B cell (primary cell): ENCODE measurements around the gene RNF141. TPM values are rescaled to one million over a fixed set of nuclear protein-coding genes. Genes with fewer than 3 reads are reported as not detected.

Experiments
- ATAC-seq: fragments of 200-7000 bp; cut with Tn5 transposase; one replicate; pipeline ENCODE4 v1.10.0; 2021; ENCODE audit warnings: low read depth, mild to moderate bottlenecking, moderate number of reproducible peaks, moderate library complexity
- CTCF ChIA-PET: fragments of 350-600 bp; sonication (Branson Sonifier 250); formaldehyde crosslinking; loops from one replicate; lab custom pipeline; 2021; ENCODE audit warnings: antibody characterized with exemption, inconsistent platforms; lab: Charles Lee
- POLR2A ChIA-PET: fragments of 350-600 bp; sonication (Branson Sonifier 250); formaldehyde crosslinking; loops from one replicate; lab custom pipeline; 2021; ENCODE audit warnings: antibody characterized with exemption; lab: Charles Lee
- DNase-seq: peaks from one replicate; pipeline ENCODE4 v3.0.0; 2013
- H2AFZ ChIP-seq: 2 replicates; pipeline ENCODE4 v1.6.1; 2012; ENCODE audit warnings: mild to moderate bottlenecking, low read depth, low read length; ENCODE audit not compliant: insufficient read depth, poor library complexity, severe bottlenecking
- H3K27ac ChIP-seq, 2 donors: 1 replicate in 1 of 2; 2 replicates in 1 of 2; pipeline ENCODE4 v1.5.1; 2012 to 2013; ENCODE audit warnings: low read length in 2 of 2, mild to moderate bottlenecking in 2 of 2, moderate library complexity in 1 of 2
- H3K27me3 ChIP-seq, 4 experiments: fragments of 200-600 bp in 1 of 4; sonication (generic) in 1 of 4; replicated peaks in 1 of 4; 1 replicate in 2 of 4; 2 replicates in 2 of 4; pipeline versions ENCODE4 v1.6.1 to v1.7.0; 2013 to 2016; ENCODE audit warnings: low read length in 3 of 4, mild to moderate bottlenecking in 2 of 4, mixed read lengths in 1 of 4, moderate library complexity in 1 of 4; ENCODE audit not compliant: insufficient read depth in 4 of 4, control insufficient read depth in 3 of 4; ENCODE audit errors: control extremely low read depth in 1 of 4
- H3K36me3 ChIP-seq, 2 experiments: replicated peaks in 1 of 2; 1 replicate in 1 of 2; 2 replicates in 1 of 2; pipeline versions ENCODE4 v1.6.1 to v1.7.1; 2013; ENCODE audit warnings: low read length in 1 of 2; ENCODE audit not compliant: insufficient read depth in 2 of 2, control insufficient read depth in 1 of 2; ENCODE audit errors: control extremely low read depth in 1 of 2, extremely low read depth in 1 of 2
- H3K4me1 ChIP-seq, 2 donors: fragments of 200-600 bp in 1 of 2; sonication (generic) in 1 of 2; 1 replicate in 1 of 2; 2 replicates in 1 of 2; pipeline versions ENCODE4 v1.5.1 to v1.6.1; 2013 to 2017; ENCODE audit warnings: low read length in 2 of 2; ENCODE audit not compliant: control insufficient read depth in 2 of 2, insufficient read depth in 2 of 2
- H3K4me2 ChIP-seq: replicated peaks from 2 replicates; pipeline ENCODE3; 2012; ENCODE audit warnings: mild to moderate bottlenecking, low read depth, low read length; ENCODE audit not compliant: poor library complexity, severe bottlenecking
- H3K4me3 ChIP-seq, 5 experiments: fragments of 200-600 bp in 1 of 5; sonication (generic) in 1 of 5; 1 replicate in 3 of 5; 2 replicates in 2 of 5; pipeline versions ENCODE4 v1.5.1 to v1.7.0; 2011 to 2016; ENCODE audit warnings: low read length in 4 of 5, mild to moderate bottlenecking in 4 of 5, low read depth in 2 of 5, control low read depth in 1 of 5, moderate library complexity in 1 of 5; ENCODE audit not compliant: insufficient read depth in 1 of 5; ENCODE audit errors: control extremely low read depth in 1 of 5, extremely low read depth in 1 of 5
- H3K79me2 ChIP-seq: fragments of 200-600 bp; sonication (generic); one replicate; pipeline ENCODE4 v1.6.0; 2016; ENCODE audit warnings: low read length; ENCODE audit not compliant: control insufficient read depth, insufficient read depth
- H3K9ac ChIP-seq: fragments of 200-600 bp; sonication (generic); 2 replicates; pipeline ENCODE4 v1.6.1; 2017; ENCODE audit warnings: mild to moderate bottlenecking, low read length, moderate library complexity
- H3K9me3 ChIP-seq, 3 donors: one replicate each; pipeline versions ENCODE4 v1.6.1 to v1.7.1; 2013; ENCODE audit warnings: low read length in 2 of 3; ENCODE audit not compliant: control insufficient read depth in 2 of 3, insufficient read depth in 1 of 3; ENCODE audit errors: control extremely low read depth in 1 of 3
- H4K20me1 ChIP-seq: 2 replicates; pipeline ENCODE4 v1.6.0; 2012; ENCODE audit warnings: mild to moderate bottlenecking, low read length; ENCODE audit not compliant: insufficient read depth, control insufficient read depth, poor library complexity, severe bottlenecking
- H3K27ac Mint-ChIP-seq: one replicate; pipeline ENCODE4 v1.8.0; 2021; ENCODE audit warnings: mixed read lengths
- H3K27me3 Mint-ChIP-seq: one replicate; pipeline ENCODE4 v1.8.0; 2021; ENCODE audit warnings: mixed read lengths
- H3K4me1 Mint-ChIP-seq: one replicate; pipeline ENCODE4 v1.8.0; 2021; ENCODE audit warnings: mixed read lengths
- H3K4me3 Mint-ChIP-seq: one replicate; pipeline ENCODE4 v1.8.0; 2021; ENCODE audit warnings: mixed read lengths
- H3K9me3 Mint-ChIP-seq: one replicate; pipeline ENCODE4 v1.8.0; 2022; ENCODE audit warnings: mixed read lengths; ENCODE audit not compliant: insufficient read depth
- CTCF ChIP-seq: fragments of 200-600 bp; IDR thresholded peaks from one replicate; pipeline ENCODE4 v1.8.0; 2022; ENCODE audit warnings: antibody characterized with exemption, mild to moderate bottlenecking
- EZH2 ChIP-seq: IDR thresholded peaks from 2 replicates; pipeline ENCODE4 v1.6.1; 2012; ENCODE audit warnings: borderline replicate concordance, low read depth, mild to moderate bottlenecking, moderate library complexity, low read length; ENCODE audit not compliant: insufficient read depth, poor library complexity, severe bottlenecking
- WGBS: methylation state at CpG from one replicate; pipeline ENCODE4 v1.1.5; 2013; ENCODE audit warnings: missing lambda C conversion rate; ENCODE audit not compliant: insufficient coverage; 5-methylcytosine and 5-hydroxymethylcytosine counted together
- intact Hi-C: fragments of 100-400 bp; cut with micrococcal nuclease; formaldehyde crosslinking; loops from one replicate; pipeline ENCODE4 v1.10.0; 2022
- polyA plus RNA-seq: library from polyadenylated mRNA; depleted of rRNA; stranded (reverse); fragments of >200 nt; gene quantifications from 2 replicates; pipeline ENCODE4 v1.2.3, GENCODE V29; 2012
- total RNA-seq, 2 donors: library from RNA; stranded (reverse); fragments of 120-200 nt in 1 of 2; gene quantifications; 1 replicate in 1 of 2; 2 replicates in 1 of 2; pipeline versions ENCODE4 v1.2.3 to v1.2.4, GENCODE V29; 2013 to 2022

Gene RNF141
- total and polyA plus RNA-seq, 2 donors (not counting 1 experiment from before 2014, with no cell fraction given), result 23.3 to 48.2 TPM

DNA sequence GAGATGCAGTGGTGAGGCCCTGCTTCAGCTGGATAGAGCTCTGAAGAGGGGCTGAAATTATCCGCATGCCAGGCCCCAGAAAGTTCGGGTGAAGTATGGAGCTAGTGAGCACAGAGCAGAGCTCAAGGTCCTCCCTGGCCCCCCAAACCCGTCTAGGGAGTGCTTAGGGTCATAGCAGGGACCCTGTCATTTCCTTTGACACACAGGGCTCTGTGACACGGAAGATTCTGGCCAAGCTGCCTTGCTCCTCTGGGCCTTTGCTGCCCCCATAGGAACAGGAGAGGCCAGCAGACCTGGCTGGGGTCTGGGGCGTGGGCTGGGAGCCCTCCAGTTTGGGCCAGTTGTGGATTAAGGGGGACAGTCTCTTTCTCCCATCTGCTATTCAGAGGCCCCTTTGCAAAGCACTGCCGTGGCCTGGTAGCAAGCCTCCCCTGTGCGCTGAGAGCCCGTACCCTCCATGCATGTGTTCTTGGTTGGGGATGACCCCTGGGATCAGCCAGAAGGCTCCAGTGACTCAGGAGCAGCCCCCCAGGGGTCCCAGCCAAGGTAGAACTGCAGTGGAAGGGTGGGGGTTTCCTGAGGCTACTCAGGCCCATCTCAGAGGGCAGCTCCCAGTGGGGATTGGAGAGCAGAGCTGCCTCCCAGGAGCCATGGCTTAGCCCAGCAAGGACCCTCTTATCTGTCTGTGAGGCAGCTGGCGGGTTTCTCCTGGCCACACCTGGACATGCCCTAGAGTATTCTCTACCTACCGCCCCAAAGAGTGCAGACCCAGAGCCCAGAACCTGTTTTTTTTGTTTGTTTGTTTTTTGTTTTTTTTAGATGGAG lies 42.3 kb downstream of the RNF141 start:
- Mint-ChIP-seq H3K9me3 (no peaks in the 10 kb centered on the region), H3K27ac (no peak overlapping the region), H3K4me1 (peaks cover 19% of the 10 kb centered on the region), H3K4me3 (no peak overlapping the region), H3K27me3 (no peaks in the 10 kb centered on the region)
- peaks cover 11 to 94% of the 10 kb centered on the region in 2 experiments for H3K36me3 ChIP-seq
- H3K79me2 ChIP-seq, result peaks cover 6% of the 10 kb centered on the region
- 91% methylated on average over 9 of the region's 10 CpGs for whole genome bisulfite sequencing
- TF ChIP-seq EZH2 (no peak), CTCF (no peak)
- peaks cover 16% of the 10 kb centered on the region in 2 donors for H3K4me1 ChIP-seq
- H3K27ac ChIP-seq, result no peak overlapping the region
- H2AFZ ChIP-seq, result no peak overlapping the region
- H3K9me3 ChIP-seq, result no peaks in the 10 kb centered on the region
- no peak for ATAC-seq
- H3K4me2 ChIP-seq, result no peak overlapping the region
- CTCF ChIA-PET, result interaction anchor here (0.8 to 1.4 kb wide), 2 partner anchors 83 to 132 kb away, joined by 3 read pairs; no protein-coding TSS in a partner anchor
- POLR2A ChIA-PET, result no interaction called here
- H3K4me3 ChIP-seq, result no peak overlapping the region
- no peaks in the 10 kb centered on the region for H4K20me1 ChIP-seq
- no peak overlapping the region for H3K9ac ChIP-seq
- no peak for DNase-seq
- H3K27me3 ChIP-seq, result no peaks in the 10 kb centered on the region
- intact Hi-C loops, result no loop called here

GRCh38 chr11:10498022-10498400 lies 43.0 kb downstream of the RNF141 start:
- Histone ChIP-seq H3K79me2 (peaks cover 12% of the 10 kb centered on the region), H3K4me1 (peaks cover 10 to 11% of the 10 kb centered on the region in 2 donors), H3K4me2 (no peak overlapping the region), H3K9me3 (no peaks in the 10 kb centered on the region), H3K9ac (no peak overlapping the region), H3K4me3 (no peak overlapping the region), H4K20me1 (no peaks in the 10 kb centered on the region), H2AFZ (no peak overlapping the region), H3K27me3 (no peaks in the 10 kb centered on the region), H3K27ac (no peak overlapping the region), H3K36me3 (peaks cover 11 to 99% of the 10 kb centered on the region in 2 experiments)
- ChIA-PET POLR2A (no interaction called here), CTCF (interaction anchor here (1.4 kb wide), 1 partner anchor 82 kb away, joined by 3 read pairs; no protein-coding TSS in a partner anchor)
- intact Hi-C loops, result no loop called here
- 97% methylated on average over 6 of the region's 7 CpGs for WGBS
- DNase-seq (no peak), ATAC-seq (no peak)
- Mint-ChIP-seq H3K4me3 (no peak overlapping the region), H3K27ac (peak overlapping the region; percentile 73), H3K4me1 (peaks cover 14% of the 10 kb centered on the region), H3K9me3 (no peaks in the 10 kb centered on the region), H3K27me3 (no peaks in the 10 kb centered on the region)
- TF ChIP-seq EZH2 (no peak), CTCF (no peak)
